H1 (cell line): Measurements from ENCODE around the gene PHKG2. TPM values are rescaled to one million over a fixed set of nuclear protein-coding genes. Genes with fewer than 3 reads are reported as not detected.

Experiments used
- CTCF ChIA-PET: fragments of 300-600 bp; sonication (Branson Sonifier 250); formaldehyde crosslinking; loops from one replicate; lab custom pipeline; 2021; ENCODE audit not compliant: partially characterized antibody; lab: Charles Lee
- POLR2A ChIA-PET: fragments of 300-600 bp; sonication (Branson Sonifier 250); formaldehyde crosslinking; loops from one replicate; lab custom pipeline; 2021; ENCODE audit warnings: inconsistent platforms; ENCODE audit not compliant: partially characterized antibody; lab: Charles Lee
- DNase-seq, 2 experiments: peaks; one replicate each; pipeline versions ENCODE4 v3.0.0 to v3.0.0-alpha.2; 2010 to 2022; ENCODE audit warnings: low spot score in 2 of 2, low read depth in 1 of 2, mixed read lengths in 1 of 2
- FAIRE-seq: peaks from 2 replicates; lab custom pipeline; 2011; peaks lifted over from hg19 to GRCh38; lab: Jason Lieb, UNC
- H2AFZ ChIP-seq: 2 replicates; pipeline ENCODE4 v1.8.1; 2012; ENCODE audit warnings: low read length, inconsistent platforms
- H2AK5ac ChIP-seq: 2 replicates; pipeline ENCODE4 v1.6.1; 2013; ENCODE audit warnings: low read depth, low read length
- H2BK120ac ChIP-seq: replicated peaks from 2 replicates; pipeline ENCODE3; 2013; ENCODE audit warnings: low read depth, low read length, inconsistent platforms
- H2BK12ac ChIP-seq: 2 replicates; pipeline ENCODE4 v1.6.1; 2013; ENCODE audit warnings: low read depth, low read length
- H2BK15ac ChIP-seq: 2 replicates; pipeline ENCODE4 v1.6.1; 2013; ENCODE audit warnings: low read length
- H2BK20ac ChIP-seq: 2 replicates; pipeline ENCODE4 v1.6.1; 2013; ENCODE audit warnings: low read length
- H2BK5ac ChIP-seq: 2 replicates; pipeline ENCODE4 v1.6.1; 2013; ENCODE audit warnings: low read depth, low read length
- H3K14ac ChIP-seq: 2 replicates; pipeline ENCODE4 v1.6.1; 2013; ENCODE audit warnings: inconsistent platforms; ENCODE audit not compliant: insufficient read length
- H3K18ac ChIP-seq: 2 replicates; pipeline ENCODE4 v1.6.1; 2013; ENCODE audit warnings: low read length; ENCODE audit errors: extremely low read depth
- H3K23ac ChIP-seq: 2 replicates; pipeline ENCODE4 v1.6.1; 2013; ENCODE audit warnings: inconsistent platforms; ENCODE audit not compliant: insufficient read length
- H3K23me2 ChIP-seq: 2 replicates; pipeline ENCODE4 v1.6.1; 2013; ENCODE audit warnings: low read depth, low read length
- H3K27ac ChIP-seq: 2 replicates; pipeline ENCODE4 v1.6.1; 2011; ENCODE audit warnings: low read depth, low read length, inconsistent platforms
- H3K27me3 ChIP-seq, 4 experiments: replicated peaks in 1 of 4; 1 replicate in 1 of 4; 2 replicates in 3 of 4; pipeline versions ENCODE4 v1.6.1 to v1.8.1; 2011 to 2013; ENCODE audit warnings: low read length in 3 of 4, mild to moderate bottlenecking in 3 of 4, inconsistent platforms in 2 of 4, mixed read lengths in 2 of 4, moderate library complexity in 1 of 4; ENCODE audit not compliant: control insufficient read depth in 3 of 4, insufficient read depth in 3 of 4; ENCODE audit errors: extremely low read depth in 1 of 4
- H3K36me3 ChIP-seq, 4 experiments: 2 replicates each; pipeline versions ENCODE4 v1.6.1 to v1.8.1; 2011 to 2013; ENCODE audit warnings: mild to moderate bottlenecking in 4 of 4, low read length in 3 of 4, moderate library complexity in 2 of 4, control low read depth in 1 of 4, inconsistent platforms in 1 of 4; ENCODE audit not compliant: insufficient read depth in 4 of 4, control insufficient read depth in 2 of 4
- H3K4ac ChIP-seq: replicated peaks from 2 replicates; pipeline ENCODE3; 2013; ENCODE audit warnings: low read length, low read depth, mixed read lengths, inconsistent platforms; ENCODE audit not compliant: insufficient read length
- H3K4me1 ChIP-seq, 4 experiments: replicated peaks in 1 of 4; 1 replicate in 1 of 4; 2 replicates in 3 of 4; pipeline versions ENCODE4 v1.6.1 to v1.8.1; 2011 to 2013; ENCODE audit warnings: low read length in 3 of 4, inconsistent platforms in 2 of 4, mixed read lengths in 1 of 4; ENCODE audit not compliant: insufficient read depth in 4 of 4, control insufficient read depth in 3 of 4
- H3K4me2 ChIP-seq, 2 experiments: 2 replicates each; pipeline versions ENCODE4 v1.6.1 to v1.8.1; 2011 to 2013; ENCODE audit warnings: low read depth in 2 of 2, low read length in 2 of 2, control low read depth in 1 of 2, inconsistent platforms in 1 of 2, mild to moderate bottlenecking in 1 of 2; ENCODE audit not compliant: insufficient read depth in 1 of 2
- H3K4me3 ChIP-seq, 4 experiments: fragments of 200-600, 300-600 bp in 1 of 4; sonication (generic), shearing (Covaris generic), sonication (Bioruptor Twin) in 1 of 4; 2 replicates each; pipeline versions ENCODE4 v1.5.1 to v1.8.1; 2011 to 2016; ENCODE audit warnings: low read length in 4 of 4, low read depth in 3 of 4, control low read depth in 2 of 4, inconsistent platforms in 2 of 4, mild to moderate bottlenecking in 2 of 4, mixed read lengths in 1 of 4, moderate library complexity in 1 of 4; ENCODE audit not compliant: insufficient read depth in 2 of 4; ENCODE audit errors: extremely low read depth in 1 of 4
- H3K56ac ChIP-seq: replicated peaks from 2 replicates; pipeline ENCODE3; 2013; ENCODE audit warnings: low read depth, mild to moderate bottlenecking, mixed read lengths, low read length, inconsistent platforms; ENCODE audit not compliant: insufficient read length
- H3K79me1 ChIP-seq: 2 replicates; pipeline ENCODE4 v1.6.1; 2013; ENCODE audit warnings: low read depth, low read length, control low read depth
- H3K79me2 ChIP-seq, 2 experiments: 2 replicates each; pipeline versions ENCODE4 v1.6.1 to v1.8.1; 2012 to 2013; ENCODE audit warnings: low read length in 2 of 2, mild to moderate bottlenecking in 2 of 2, inconsistent platforms in 1 of 2; ENCODE audit not compliant: insufficient read depth in 2 of 2, control insufficient read depth in 1 of 2
- H3K9ac ChIP-seq, 4 experiments: replicated peaks in 1 of 4; 1 replicate in 1 of 4; 2 replicates in 3 of 4; pipeline versions ENCODE4 v1.6.1 to v1.8.1; 2011 to 2013; ENCODE audit warnings: low read depth in 3 of 4, low read length in 3 of 4, control low read depth in 2 of 4, mild to moderate bottlenecking in 2 of 4, moderate library complexity in 2 of 4, inconsistent platforms in 1 of 4; ENCODE audit errors: extremely low read depth in 1 of 4
- H3K9me3 ChIP-seq, 2 experiments: 2 replicates each; pipeline versions ENCODE4 v1.6.1 to v1.8.1; 2012 to 2013; ENCODE audit warnings: mild to moderate bottlenecking in 2 of 2, moderate library complexity in 2 of 2, control low read depth in 1 of 2, inconsistent platforms in 1 of 2, low read depth in 1 of 2, low read length in 1 of 2, mixed read lengths in 1 of 2; ENCODE audit not compliant: insufficient read depth in 2 of 2
- H4K20me1 ChIP-seq, 2 experiments: replicated peaks in 1 of 2; 2 replicates each; pipeline versions ENCODE3 to v1.8.1; 2011 to 2013; ENCODE audit warnings: inconsistent platforms in 2 of 2, low read length in 2 of 2, mild to moderate bottlenecking in 1 of 2; ENCODE audit not compliant: insufficient read depth in 2 of 2, control insufficient read depth in 1 of 2
- H4K5ac ChIP-seq: 2 replicates; pipeline ENCODE4 v1.6.1; 2013; ENCODE audit warnings: low read length, low read depth, mixed read lengths, inconsistent platforms; ENCODE audit not compliant: insufficient read length
- H4K8ac ChIP-seq: 2 replicates; pipeline ENCODE4 v1.8.0; 2013; ENCODE audit warnings: mild to moderate bottlenecking, moderate library complexity, low read length, inconsistent platforms; ENCODE audit not compliant: insufficient read depth; ENCODE audit errors: extremely low read depth
- H4K91ac ChIP-seq: replicated peaks from 2 replicates; pipeline ENCODE3; 2013; ENCODE audit warnings: low read length, mixed read lengths, inconsistent platforms; ENCODE audit not compliant: insufficient read length
- BRCA1 ChIP-seq: IDR thresholded peaks from 2 replicates; pipeline ENCODE4 v1.6.1; 2012; ENCODE audit warnings: low read depth, low read length, improper control_type of control experiment
- CHD1 ChIP-seq: IDR thresholded peaks from 2 replicates; pipeline ENCODE4 v1.6.1; 2012; ENCODE audit warnings: low read depth, low read length, improper control_type of control experiment
- CREB1 ChIP-seq: IDR thresholded peaks from 2 replicates; pipeline ENCODE4 v1.6.1; 2012; ENCODE audit warnings: inconsistent platforms
- CTBP2 ChIP-seq: IDR thresholded peaks from 2 replicates; pipeline ENCODE4 v1.7.0; 2011; ENCODE audit warnings: borderline replicate concordance, mild to moderate bottlenecking, moderate library complexity, mixed read lengths, low read length; ENCODE audit not compliant: insufficient read depth, insufficient read length
- E2F6 ChIP-seq: IDR thresholded peaks from 2 replicates; pipeline ENCODE4 v1.6.1; 2012; ENCODE audit warnings: inconsistent platforms
- FOSL1 ChIP-seq: IDR thresholded peaks from 2 replicates; pipeline ENCODE4 v1.6.1; 2011; ENCODE audit warnings: mild to moderate bottlenecking, low read depth, low read length, moderate library complexity; ENCODE audit not compliant: insufficient read depth
- NANOG ChIP-seq: IDR thresholded peaks from 2 replicates; pipeline ENCODE4 v1.6.1; 2011; ENCODE audit warnings: low read length, low read depth, mild to moderate bottlenecking, inconsistent platforms; ENCODE audit not compliant: insufficient read depth, poor library complexity, severe bottlenecking
- NRF1 ChIP-seq: IDR thresholded peaks from 2 replicates; pipeline ENCODE4 v1.6.1; 2011; ENCODE audit warnings: mild to moderate bottlenecking, low read depth, low read length, improper control_type of control experiment
- RAD21 ChIP-seq, 2 experiments: IDR thresholded peaks in 1 of 2; conservative IDR thresholded peaks in 1 of 2; 2 replicates each; pipeline ENCODE4 v1.6.1; 2011; ENCODE audit warnings: low read depth in 2 of 2, low read length in 2 of 2, improper control_type of control experiment in 1 of 2, inconsistent platforms in 1 of 2, mild to moderate bottlenecking in 1 of 2, moderate library complexity in 1 of 2
- SAP30 ChIP-seq: fragments of 300-600 bp; sonication (generic); IDR thresholded peaks from 2 replicates; pipeline ENCODE4 v1.7.1; 2012; ENCODE audit warnings: low read length, moderate library complexity, mild to moderate bottlenecking, inconsistent platforms; ENCODE audit not compliant: insufficient read depth, insufficient replicate concordance
- SIX5 ChIP-seq: IDR thresholded peaks from 2 replicates; pipeline ENCODE4 v1.6.1; 2011; ENCODE audit warnings: mild to moderate bottlenecking, low read depth, low read length
- SP1 ChIP-seq: IDR thresholded peaks from 2 replicates; pipeline ENCODE4 v1.6.1; 2011; ENCODE audit warnings: low read depth, low read length
- SUZ12 ChIP-seq: fragments of 200-600 bp; sonication (generic); IDR thresholded peaks from 2 replicates; pipeline ENCODE4 v1.6.1; 2012; ENCODE audit warnings: mild to moderate bottlenecking, inconsistent platforms, low read length, moderate library complexity, mixed read lengths
- TCF12 ChIP-seq: IDR thresholded peaks from 2 replicates; pipeline ENCODE4 v1.6.1; 2011; ENCODE audit warnings: low read depth, mild to moderate bottlenecking, low read length
- WGBS, 2 experiments: shearing (Covaris generic) in 1 of 2; methylation state at CpG; one replicate each; pipeline versions ENCODE4 v1.1.6 to v1.1.7; 2013 to 2015; ENCODE audit warnings: low lambda C conversion rate in 2 of 2, mixed read lengths in 2 of 2, inconsistent platforms in 1 of 2, low coverage in 1 of 2, missing lambda C conversion rate in 1 of 2; ENCODE audit not compliant: insufficient replicate concordance in 2 of 2, insufficient coverage in 1 of 2, insufficient read length in 1 of 2; ENCODE audit errors: extremely low coverage in 1 of 2, missing lambda C conversion rate in 1 of 2; 5-methylcytosine and 5-hydroxymethylcytosine counted together
- polyA plus RNA-seq, 7 experiments: library from polyadenylated mRNA; depleted of rRNA in 3 of 7; stranded (reverse) in 5 of 7; unstranded in 2 of 7; fragments of >200 nt in 5 of 7; fragments of 200-250 nt in 2 of 7; gene quantifications; 1 replicate in 5 of 7; 2 replicates in 1 of 7; 4 replicates in 1 of 7; pipeline versions ENCODE4 v1.2.1 to v1.2.3, GENCODE V29; 2011 to 2013; ENCODE audit warnings: missing spikeins in 2 of 7, mixed read lengths in 2 of 7
- total RNA-seq: library from RNA; stranded (reverse); fragmentation: NEBNext Ultra II Directional; extraction: Animal tissue kit (Norgen Biotek cat#: 25700); gene quantifications from 2 replicates; pipeline ENCODE4 v1.2.1, GENCODE V29; 2021

The PHKG2 gene
- total and polyA plus RNA-seq, 2 of the 8 experiments (the other 6 are each of a cell fraction or from before 2014, with no cell fraction given), result 36.0 to 53.4 TPM

- no peak overlapping the region for H2BK20ac ChIP-seq
- no peak overlapping the region for H2BK120ac ChIP-seq
- H3K27me3 ChIP-seq, result peaks cover 0 to 3% (median 0%) of the 10 kb centered on the region in 4 experiments; a peak in 2 of 7 replicates
- no peak overlapping the region for H3K4me3 ChIP-seq
- no peak overlapping the region for H2AK5ac ChIP-seq
- no peak overlapping the region for H4K8ac ChIP-seq
- H2BK12ac ChIP-seq, result no peak overlapping the region
- H3K18ac ChIP-seq, result no peak overlapping the region
- H3K79me1 ChIP-seq, result no peaks in the 10 kb centered on the region
- H3K9ac ChIP-seq, result no peak overlapping the region
- FAIRE-seq, result no peak
- H3K4me2 ChIP-seq, result no peak overlapping the region
- H4K20me1 ChIP-seq, result no peaks in the 10 kb centered on the region
- no peak for DNase-seq
- H3K79me2 ChIP-seq, result no peaks in the 10 kb centered on the region
- no peak overlapping the region for H2AFZ ChIP-seq
- no peak overlapping the region for H3K23ac ChIP-seq
- no peak overlapping the region for H3K56ac ChIP-seq
- H3K36me3 ChIP-seq, result no peaks in the 10 kb centered on the region
- ChIA-PET CTCF (interaction anchor here (0.7 to 3.2 kb wide), 4 partner anchors 9 to 741 kb away, joined by 3 to 21 read pairs (median 4); no protein-coding TSS in a partner anchor), POLR2A (interaction anchor here (1.3 to 1.4 kb wide), 2 partner anchors 17 to 37 kb away, joined by 4 to 5 read pairs; no protein-coding TSS in a partner anchor)
- H3K14ac ChIP-seq, result no peak overlapping the region
- H3K4me1 ChIP-seq, result no peaks in the 10 kb centered on the region
- no peaks in the 10 kb centered on the region for H3K23me2 ChIP-seq
- no peak overlapping the region for H3K4ac ChIP-seq
- no peak overlapping the region for H2BK15ac ChIP-seq
- H3K27ac ChIP-seq, result no peak overlapping the region
- no peak overlapping the region for H2BK5ac ChIP-seq
- WGBS, 2 experiments, result 92% methylated on average over 3 of the region's 3 CpGs; no CpG with 5 or more reads in 1 of the 2 experiments
- H3K9me3 ChIP-seq, result no peaks in the 10 kb centered on the region
- H4K5ac ChIP-seq, result no peak overlapping the region
- H4K91ac ChIP-seq, result no peak overlapping the region
- TF ChIP-seq CREB1, result no peak
- TF ChIP-seq SIX5, result no peak
- no peak for TF ChIP-seq SAP30
- no peak for TF ChIP-seq TCF12
- TF ChIP-seq BRCA1, result no peak
- no peak for TF ChIP-seq RAD21 (IDR thresholded peaks at IDR 0.05 in 1 of 2, conservative IDR thresholded peaks at IDR 0.05 in 1 of 2; ENCODE audit: low read depth in 2 of 2, low read length in 2 of 2)
- TF ChIP-seq NRF1, result no peak
- TF ChIP-seq E2F6, result no peak
- TF ChIP-seq FOSL1, result no peak
- no peak for TF ChIP-seq CTBP2
- no peak for TF ChIP-seq NANOG
- TF ChIP-seq SP1, result no peak
- TF ChIP-seq SUZ12, result no peak
- TF ChIP-seq CHD1, result no peak
Observed at GRCh38 chr16:30794634-30795033, 46.4 kb downstream of the PHKG2 start.
